KMS-11 (cell line): ENCODE results near the gene DLK1.

Experiments used
- H2AFZ ChIP-seq: fragments of 200-600 bp; sonication (generic); 2 replicates; pipeline ENCODE4 v1.6.1; 2016; ENCODE audit warnings: antibody characterized with exemption, mixed run types, low read depth
- H3K27ac ChIP-seq: fragments of 200-600 bp; sonication (generic); 2 replicates; pipeline ENCODE4 v1.6.1; 2016; ENCODE audit warnings: mild to moderate bottlenecking, mixed run types
- H3K27me3 ChIP-seq: fragments of 200-600 bp; sonication (generic); 2 replicates; pipeline ENCODE4 v1.6.1; 2017; ENCODE audit warnings: mild to moderate bottlenecking, low read depth, mixed run types, moderate library complexity; ENCODE audit not compliant: insufficient read depth
- H3K36me3 ChIP-seq: fragments of 200-600 bp; sonication (generic); 2 replicates; pipeline ENCODE4 v1.6.1; 2017; ENCODE audit warnings: mild to moderate bottlenecking, mixed run types; ENCODE audit not compliant: insufficient read depth
- H3K4me1 ChIP-seq: fragments of 200-600 bp; sonication (generic); 2 replicates; pipeline ENCODE4 v1.6.1; 2016; ENCODE audit warnings: mild to moderate bottlenecking, low read depth, mixed run types; ENCODE audit not compliant: poor library complexity, severe bottlenecking
- H3K4me2 ChIP-seq: fragments of 200-600 bp; sonication (generic); 2 replicates; pipeline ENCODE4 v1.7.0; 2016; ENCODE audit warnings: mild to moderate bottlenecking, mixed run types
- H3K4me3 ChIP-seq: fragments of 200-600 bp; sonication (generic); IDR thresholded peaks from 2 replicates; pipeline ENCODE4 v1.6.1; 2017; ENCODE audit warnings: low read depth, low read length, mixed read lengths; ENCODE audit not compliant: insufficient read depth
- H3K79me2 ChIP-seq: fragments of 200-600 bp; sonication (generic); 2 replicates; pipeline ENCODE4 v1.6.1; 2016; ENCODE audit warnings: low read depth, mixed run types; ENCODE audit not compliant: insufficient read depth
- H3K9ac ChIP-seq: fragments of 200-600 bp; sonication (generic); 2 replicates; pipeline ENCODE4 v1.6.1; 2016; ENCODE audit warnings: mild to moderate bottlenecking, mixed run types
- H4K20me1 ChIP-seq: fragments of 200-600 bp; sonication (generic); 2 replicates; pipeline ENCODE4 v1.6.1; 2016; ENCODE audit warnings: mild to moderate bottlenecking, mixed run types; ENCODE audit not compliant: insufficient read depth
- CTCF ChIP-seq: fragments of 200-600 bp; sonication (generic); conservative IDR thresholded peaks from 2 replicates; pipeline ENCODE4 v1.6.1; 2017; ENCODE audit warnings: low read depth, mild to moderate bottlenecking, antibody characterized with exemption, low read length, moderate library complexity, mixed read lengths

The DLK1 gene

GRCh38 chr14:100726550-100727085, at the start of gene DLK1:
Gene DLK1, plus strand, starts transcription at chr14:100726892. Its CDS starts 177 bp downstream, at chr14:100727069.
- H3K9ac ChIP-seq, result no peak within 1 kb of the TSS
- H3K27me3 ChIP-seq, result peaks cover 15% of the 10 kb centered on the region; the same call in 1 of the 2 replicates
- no peak within 1 kb of the TSS for H3K4me2 ChIP-seq
- no peak within 1 kb of the TSS for H3K4me3 ChIP-seq
- TF ChIP-seq CTCF, result no peak
- no peak within 1 kb of the TSS for H3K27ac ChIP-seq
- no peak within 1 kb of the TSS for H2AFZ ChIP-seq
- H3K36me3 ChIP-seq, result no peaks in the 10 kb centered on the region
- no peaks in the 10 kb centered on the region for H4K20me1 ChIP-seq
- H3K4me1 ChIP-seq, result no peaks in the 10 kb centered on the region
- no peaks in the 10 kb centered on the region for H3K79me2 ChIP-seq

DNA sequence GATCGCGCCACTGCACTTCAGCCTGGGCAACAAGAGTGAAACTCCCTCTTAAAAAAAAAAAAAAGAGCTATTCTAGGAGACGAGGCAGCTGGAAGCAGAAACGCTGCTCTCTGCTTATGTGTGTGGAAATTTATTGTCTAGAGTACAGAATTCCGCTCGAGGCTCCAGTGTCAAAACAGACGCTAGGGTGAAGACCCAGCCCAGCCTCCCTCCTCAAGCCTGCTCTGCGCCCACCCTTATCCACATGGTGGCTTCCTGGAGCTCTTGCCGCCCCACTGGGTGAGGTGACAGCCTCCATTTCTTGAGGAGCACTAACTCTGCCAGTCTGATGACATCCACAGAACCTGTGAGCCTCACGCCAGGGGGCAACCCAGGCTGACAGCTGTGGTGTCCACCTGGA, 49.5 kb upstream of the DLK1 start:
- Histone ChIP-seq H2AFZ (no peak overlapping the region), H3K4me2 (no peak overlapping the region), H3K9ac (no peak overlapping the region), H4K20me1 (no peaks in the 10 kb centered on the region), H3K4me1 (no peaks in the 10 kb centered on the region), H3K27me3 (peaks cover 56% of the 10 kb centered on the region), H3K36me3 (no peaks in the 10 kb centered on the region), H3K4me3 (no peak overlapping the region), H3K27ac (no peak overlapping the region), H3K79me2 (no peaks in the 10 kb centered on the region)
- TF ChIP-seq CTCF, result no peak

DNA sequence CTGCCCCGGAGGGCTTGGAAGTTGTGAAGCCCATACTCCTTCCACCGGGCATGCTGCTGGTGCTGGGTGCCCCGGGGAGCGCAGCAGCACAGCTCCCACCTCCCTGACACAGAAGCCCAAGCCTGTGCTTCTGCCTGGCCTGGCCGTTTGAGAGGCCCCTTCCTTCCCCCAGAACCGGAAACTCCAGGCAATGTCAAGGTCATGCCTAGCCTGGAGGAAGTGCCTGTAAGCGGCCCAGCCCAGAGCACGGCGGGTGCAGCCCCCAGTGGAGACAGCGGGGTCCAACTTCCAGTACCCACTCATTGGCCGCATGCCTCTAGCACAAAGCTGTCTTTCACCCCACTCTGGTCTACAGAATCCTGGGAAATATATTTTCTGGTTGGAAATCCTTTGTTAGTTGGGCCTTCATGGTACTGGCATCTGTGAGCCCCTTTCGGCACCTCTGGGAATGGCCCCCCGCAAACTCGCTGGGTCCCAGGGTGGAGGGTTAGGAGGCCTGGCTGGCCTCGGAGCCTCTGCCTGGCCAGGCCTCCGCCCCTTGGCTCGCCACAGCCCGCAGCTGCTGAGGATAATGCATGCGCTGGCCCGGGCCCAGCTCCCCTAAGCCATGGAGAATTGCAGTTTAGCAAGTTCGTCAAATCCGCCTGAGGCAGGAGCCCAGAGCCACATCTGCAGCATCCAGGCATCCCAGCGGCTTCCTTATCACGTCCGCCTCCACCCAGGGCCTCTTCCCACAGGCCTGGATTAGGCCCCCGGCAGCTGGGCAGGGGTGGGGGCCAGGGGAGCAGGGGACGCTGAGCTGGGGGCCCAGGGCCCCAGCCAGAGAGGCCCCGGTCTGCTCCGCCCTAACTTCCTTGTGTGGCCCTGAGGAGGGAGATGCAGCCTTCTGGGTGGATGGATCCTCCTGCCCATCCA, 48.9 kb upstream of the DLK1 start:
- Histone ChIP-seq H3K4me2 (no peak overlapping the region), H3K27me3 (peaks cover 50% of the 10 kb centered on the region), H3K79me2 (no peaks in the 10 kb centered on the region), H2AFZ (no peak overlapping the region), H3K4me1 (no peaks in the 10 kb centered on the region), H3K9ac (no peak overlapping the region), H3K4me3 (no peak overlapping the region), H3K27ac (no peak overlapping the region), H3K36me3 (no peaks in the 10 kb centered on the region), H4K20me1 (no peaks in the 10 kb centered on the region)
- no peak for TF ChIP-seq CTCF

- H2AFZ ChIP-seq, result no peak overlapping the region
- no peak for TF ChIP-seq CTCF
- H3K9ac ChIP-seq, result no peak overlapping the region
Observed at GRCh38 chr14:100678469-100678828, 48.2 kb upstream of the DLK1 start.

More at GRCh38 chr14:100678469-100678828, 48.2 kb upstream of the DLK1 start:
- Histone ChIP-seq H4K20me1 (no peaks in the 10 kb centered on the region), H3K36me3 (no peaks in the 10 kb centered on the region), H3K4me2 (no peak overlapping the region), H3K27ac (no peak overlapping the region), H3K4me3 (no peak overlapping the region), H3K4me1 (no peaks in the 10 kb centered on the region), H3K79me2 (no peaks in the 10 kb centered on the region), H3K27me3 (peaks cover 44% of the 10 kb centered on the region)
